GM10847 (cell line): Measurements from ENCODE around the gene APBB1.

Source experiments
- POLR2A ChIP-seq: IDR thresholded peaks from 2 replicates; pipeline ENCODE4 v1.6.1; 2011; ENCODE audit not compliant: insufficient read length; ENCODE audit errors: extremely low read depth

The APBB1 gene

GRCh38 chr11:6404342-6405051, 14.4 kb downstream of the APBB1 start:
- TF ChIP-seq POLR2A = no peak

- no peak for TF ChIP-seq POLR2A
These were observed 15.4 kb downstream of the APBB1 start for GRCh38 chr11:6403539-6403938.

DNA sequence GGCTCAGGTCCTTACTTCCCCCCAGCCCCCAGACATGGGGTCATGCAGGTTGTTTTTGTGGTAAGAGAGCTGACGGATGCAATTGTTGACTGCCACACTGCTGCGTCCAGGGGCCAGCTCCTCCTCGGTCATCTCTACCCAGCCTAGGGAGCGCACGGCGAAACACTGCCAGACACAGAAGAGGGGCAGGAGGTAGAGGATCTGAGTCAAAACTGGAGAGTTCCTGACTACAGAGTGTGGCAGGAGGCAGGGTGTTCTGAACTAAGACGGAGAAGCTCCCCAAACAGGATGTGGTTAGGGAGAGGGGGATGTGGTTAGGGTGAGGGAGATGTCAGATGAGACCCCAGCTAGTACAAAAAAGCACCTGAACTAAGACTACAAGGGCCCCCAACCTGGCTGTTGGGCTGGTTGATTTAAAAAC, 16.3 kb downstream of the APBB1 start:
- TF ChIP-seq POLR2A = no peak

DNA sequence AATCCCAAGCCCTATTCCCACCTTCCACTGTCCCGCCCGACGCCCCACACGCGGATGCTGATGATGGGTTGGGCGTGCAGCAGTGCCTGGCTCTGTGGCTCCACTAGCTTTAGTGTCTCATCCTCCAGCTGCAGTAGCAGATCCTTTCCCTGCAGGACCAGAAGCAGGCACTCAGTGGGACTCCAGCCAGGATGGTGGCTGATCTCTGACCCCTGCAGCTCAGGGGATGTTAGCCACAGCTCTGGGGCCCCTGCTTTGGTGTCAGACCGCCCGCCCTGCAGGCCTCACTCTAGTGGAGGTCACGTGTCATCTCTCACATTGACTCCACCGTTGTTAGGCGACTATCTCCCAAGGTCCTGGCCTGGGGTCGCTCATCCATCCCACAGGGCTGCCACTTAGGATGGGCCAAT, 16.8 kb downstream of the APBB1 start:
- no peak for TF ChIP-seq POLR2A

DNA sequence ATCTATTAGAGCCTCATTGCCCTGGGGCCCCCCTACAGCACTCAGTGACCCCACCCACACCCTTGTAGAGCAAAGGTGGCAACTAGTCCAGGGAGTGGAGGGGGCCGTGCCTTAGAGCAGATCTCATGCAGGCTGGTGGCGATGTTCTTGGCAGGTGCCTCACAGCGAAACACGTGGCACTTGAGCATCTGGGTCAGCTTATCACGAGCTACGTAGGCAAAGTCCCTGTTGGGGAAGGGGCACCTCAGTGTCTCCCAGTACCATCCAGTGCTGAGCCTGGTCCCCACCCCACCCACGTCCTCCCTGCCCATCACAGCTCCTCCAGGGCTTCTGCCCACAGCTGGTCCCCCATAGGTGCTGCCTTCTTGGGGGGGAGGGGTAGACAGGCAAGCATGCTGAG, 17.4 kb downstream of the APBB1 start:
- TF ChIP-seq POLR2A = no peak

GRCh38 chr11:6400431-6401345, 18.2 kb downstream of the APBB1 start:
- TF ChIP-seq POLR2A = no peak

GRCh38 chr11:6397636-6398035, 21.3 kb downstream of the APBB1 start:
- no peak for TF ChIP-seq POLR2A

DNA sequence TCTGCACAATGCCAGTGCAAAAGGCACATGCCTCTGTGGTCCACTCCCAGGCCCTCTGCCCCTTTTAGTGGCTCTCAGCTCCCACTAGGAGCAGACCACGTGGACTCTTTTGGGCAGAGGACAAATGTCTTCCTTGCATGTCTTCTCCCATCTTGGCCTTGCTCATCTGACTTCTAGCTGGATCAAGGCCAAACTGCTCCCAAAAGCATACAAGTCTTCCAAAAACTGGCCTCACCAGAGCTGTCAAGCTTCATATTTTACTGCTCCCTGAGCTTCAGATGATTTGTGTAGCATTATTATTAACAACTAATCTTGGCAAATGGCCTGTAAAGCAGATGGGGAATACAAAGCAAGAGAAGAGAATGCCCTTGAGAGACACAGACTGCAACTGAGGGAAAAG, 21.7 kb downstream of the APBB1 start:
- no peak for TF ChIP-seq POLR2A

DNA sequence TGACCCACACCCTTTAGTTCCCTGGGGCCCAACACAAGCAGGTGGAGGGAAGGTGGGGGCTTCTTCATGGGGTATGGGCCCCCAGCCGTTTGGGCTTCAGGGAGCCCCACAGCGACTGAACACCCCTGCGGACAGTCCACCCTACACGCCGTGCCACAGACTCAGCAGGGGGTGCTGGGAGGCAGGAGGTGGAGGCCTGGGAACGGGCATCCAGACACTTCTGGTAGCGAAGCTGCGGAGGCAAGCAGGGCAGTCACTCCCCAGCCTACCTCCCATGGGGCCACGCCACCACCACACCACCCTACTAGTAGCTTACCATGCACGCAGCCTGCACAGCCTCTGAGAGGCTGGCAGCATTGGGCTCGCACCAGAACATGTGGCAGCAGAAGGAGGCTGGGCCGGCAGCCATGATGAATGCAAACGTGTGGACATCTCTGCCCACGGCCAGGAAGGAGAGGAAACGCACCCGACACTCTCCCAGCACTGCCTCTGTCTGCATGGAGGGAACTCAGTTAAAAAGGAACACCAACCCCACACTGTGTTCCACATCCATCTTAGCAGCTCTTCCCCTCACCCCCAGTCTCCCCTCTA, 23.3 kb downstream of the APBB1 start:
- TF ChIP-seq POLR2A = no peak

DNA sequence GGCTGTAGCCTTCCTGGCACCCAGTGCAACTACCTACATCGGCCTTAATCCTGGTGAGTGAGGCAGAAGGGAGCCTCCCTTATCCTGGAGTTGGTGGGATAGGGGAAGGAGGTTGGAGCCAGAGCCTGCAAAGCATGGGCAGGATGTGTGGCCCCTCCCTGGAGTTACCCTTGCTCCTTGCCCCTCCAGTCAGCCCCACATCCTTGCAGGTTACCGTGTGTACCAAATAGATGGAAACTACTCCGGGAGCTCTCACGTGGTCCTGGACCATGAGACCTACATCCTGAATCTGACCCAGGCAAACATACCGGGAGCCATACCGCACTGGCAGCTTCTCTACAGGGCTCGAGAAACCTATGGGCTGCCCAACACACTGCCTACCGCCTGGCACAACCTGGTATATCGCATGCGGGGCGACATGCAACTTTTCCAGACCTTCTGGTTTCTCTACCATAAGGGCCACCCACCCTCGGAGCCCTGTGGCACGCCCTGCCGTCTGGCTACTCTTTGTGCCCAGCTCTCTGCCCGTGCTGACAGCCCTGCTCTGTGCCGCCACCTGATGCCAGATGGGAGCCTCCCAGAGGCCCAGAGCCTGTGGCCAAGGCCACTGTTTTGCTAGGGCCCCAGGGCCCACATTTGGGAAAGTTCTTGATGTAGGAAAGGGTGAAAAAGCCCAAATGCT, 24.8 kb downstream of the APBB1 start:
- no peak for TF ChIP-seq POLR2A

GRCh38 chr11:6391537-6392134, 27.3 kb downstream of the APBB1 start:
- no peak for TF ChIP-seq POLR2A

DNA sequence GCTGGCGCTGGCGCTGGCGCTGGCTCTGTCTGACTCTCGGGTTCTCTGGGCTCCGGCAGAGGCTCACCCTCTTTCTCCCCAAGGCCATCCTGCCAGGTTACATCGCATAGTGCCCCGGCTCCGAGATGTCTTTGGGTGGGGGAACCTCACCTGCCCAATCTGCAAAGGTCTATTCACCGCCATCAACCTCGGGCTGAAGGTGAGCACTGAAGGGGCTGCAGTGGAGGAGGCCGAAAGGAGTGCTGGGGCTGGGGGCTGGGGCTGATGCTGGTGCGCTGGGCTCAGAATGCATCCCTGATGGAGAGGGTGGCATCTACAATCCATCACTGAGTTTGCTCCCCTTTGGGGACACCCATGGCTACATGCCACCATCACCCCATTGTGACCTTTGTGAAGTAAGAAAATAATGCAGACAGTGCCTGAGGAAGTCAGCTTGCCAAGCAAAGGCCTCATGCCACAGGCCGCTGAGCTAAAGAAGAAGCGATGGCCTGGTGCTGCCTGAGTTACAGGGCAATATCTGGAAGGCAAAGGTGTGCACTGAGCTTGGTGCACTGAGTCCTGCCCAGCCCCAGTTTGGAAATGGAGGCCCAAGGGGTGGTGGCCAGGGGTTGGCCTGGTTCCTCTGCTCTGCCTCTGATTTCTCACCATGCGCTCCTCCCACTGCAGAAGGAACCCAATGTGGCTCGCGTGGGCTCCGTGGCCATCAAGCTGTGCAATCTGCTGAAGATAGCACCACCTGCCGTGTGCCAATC, 28.0 kb downstream of the APBB1 start:
- no peak for TF ChIP-seq POLR2A

DNA sequence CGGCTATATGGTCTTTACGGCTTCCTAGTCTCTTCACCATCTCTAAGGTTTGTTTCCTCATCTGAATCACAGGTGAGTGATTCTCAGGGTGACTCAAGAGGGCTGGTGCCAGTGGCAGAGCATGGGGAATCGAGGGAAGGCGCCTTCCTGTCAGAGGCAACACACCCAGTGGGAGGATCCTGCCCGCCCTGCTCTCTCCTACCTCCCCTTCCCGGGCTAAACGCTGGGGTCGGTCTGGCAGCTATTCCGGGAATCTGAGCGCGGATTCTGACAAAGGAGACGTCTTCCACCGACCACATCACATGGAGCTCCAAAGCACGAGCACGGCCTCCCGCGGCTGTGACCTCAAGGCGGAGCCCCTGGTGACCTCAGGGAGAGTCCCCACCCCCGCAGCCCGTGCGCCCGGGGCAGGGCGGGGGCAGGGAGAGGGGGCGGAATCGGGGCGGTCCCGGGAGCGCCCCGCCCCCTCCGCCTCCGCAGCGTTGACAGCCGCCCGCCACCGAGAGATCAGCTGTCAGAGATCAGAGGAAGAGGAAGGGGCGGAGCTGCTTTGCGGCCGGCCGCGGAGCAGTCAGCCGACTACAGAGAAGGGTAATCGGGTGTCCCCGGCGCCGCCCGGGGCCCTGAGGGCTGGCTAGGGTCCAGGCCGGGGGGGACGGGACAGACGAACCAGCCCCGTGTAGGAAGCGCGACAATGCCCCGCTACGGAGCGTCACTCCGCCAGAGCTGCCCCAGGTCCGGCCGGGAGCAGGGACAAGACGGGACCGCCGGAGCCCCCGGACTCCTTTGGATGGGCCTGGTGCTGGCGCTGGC, 28.8 kb downstream of the APBB1 start, which contains the start of gene SMPD1:
Gene SMPD1, plus strand, starts transcription at position 570 of the 813 bp plus-strand sequence. Its CDS starts 125 bp downstream, at position 695.
- TF ChIP-seq POLR2A = peak; percentile 66
